ENCODE measurements around the gene XCL2.
A peak's percentile ranks its signal among the peaks of the same experiment; 100 is the strongest.

The XCL2 gene

DNA sequence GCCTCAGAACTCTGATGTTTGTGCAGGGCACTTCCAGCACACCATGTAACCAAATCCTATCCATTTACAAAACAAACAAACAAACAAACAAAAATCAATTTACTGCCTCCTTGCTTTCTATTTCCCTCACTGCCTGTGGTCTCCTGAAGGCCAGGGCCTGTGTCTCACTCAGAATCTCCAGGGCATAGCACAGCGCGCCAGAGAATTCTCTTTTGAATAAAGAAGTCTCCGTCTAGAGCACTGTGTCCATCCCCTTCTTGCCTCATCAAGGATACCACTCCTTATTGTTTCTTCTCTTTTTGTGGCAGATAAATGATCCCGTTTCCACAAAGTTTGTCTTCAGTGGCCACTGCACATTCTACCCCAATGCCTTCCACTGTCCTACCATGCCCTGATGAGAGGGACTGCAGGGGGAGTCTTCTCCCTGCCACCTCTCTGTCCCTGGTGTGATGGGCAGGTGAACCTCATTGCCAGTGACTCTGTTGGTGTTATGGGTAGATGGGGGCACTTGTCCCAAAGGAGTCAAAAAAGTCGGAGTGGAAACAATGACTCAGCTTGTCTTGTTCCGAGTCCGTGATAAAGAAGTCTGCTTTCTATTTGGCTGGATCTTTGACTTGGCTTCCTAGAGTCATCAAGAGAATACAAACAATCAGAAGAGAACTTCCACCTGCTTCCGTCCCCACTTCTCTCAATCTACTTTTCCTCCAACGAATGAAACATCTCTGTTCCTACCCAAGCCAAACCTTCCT is 30.0 kb downstream of the XCL2 start:
- DNase-seq (ENCODE audit: low spot score) = no peak

DNA sequence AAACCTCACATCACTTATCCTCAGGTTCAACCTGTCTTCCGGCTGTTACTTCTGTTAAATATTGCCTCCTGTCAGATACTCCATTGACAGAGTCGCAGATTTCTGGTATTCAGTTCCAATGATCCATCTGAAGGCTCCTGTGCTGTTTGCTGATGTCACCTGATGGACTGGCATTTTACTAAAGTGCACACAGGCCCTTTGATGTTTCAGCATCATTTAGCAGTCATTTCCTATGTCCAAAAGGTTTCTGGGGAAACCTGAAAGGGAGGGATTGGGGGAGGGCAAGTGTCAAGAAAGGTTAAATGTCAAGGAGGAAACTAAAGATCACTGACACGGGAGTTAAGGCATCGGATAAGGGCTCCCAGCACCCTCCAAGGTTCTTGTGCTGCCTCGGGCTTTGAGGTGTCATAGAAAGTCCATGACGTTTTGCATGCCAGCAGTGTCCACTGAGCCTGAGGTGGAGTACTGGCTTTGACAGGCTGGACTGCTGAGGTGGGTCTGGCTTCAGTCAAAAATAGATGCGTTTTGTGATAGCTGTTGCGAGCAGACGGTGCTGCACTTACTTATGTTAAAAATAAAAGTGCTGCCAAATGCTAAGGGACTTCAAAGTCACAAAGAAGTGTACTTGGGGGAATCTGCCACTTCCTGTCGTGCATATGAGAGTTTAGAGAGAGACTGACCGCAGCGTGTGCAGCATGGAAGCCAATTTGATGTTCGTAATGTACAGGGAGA is 30.8 kb downstream of the XCL2 start:
- DNase-seq (ENCODE audit: low spot score) = no peak

DNA sequence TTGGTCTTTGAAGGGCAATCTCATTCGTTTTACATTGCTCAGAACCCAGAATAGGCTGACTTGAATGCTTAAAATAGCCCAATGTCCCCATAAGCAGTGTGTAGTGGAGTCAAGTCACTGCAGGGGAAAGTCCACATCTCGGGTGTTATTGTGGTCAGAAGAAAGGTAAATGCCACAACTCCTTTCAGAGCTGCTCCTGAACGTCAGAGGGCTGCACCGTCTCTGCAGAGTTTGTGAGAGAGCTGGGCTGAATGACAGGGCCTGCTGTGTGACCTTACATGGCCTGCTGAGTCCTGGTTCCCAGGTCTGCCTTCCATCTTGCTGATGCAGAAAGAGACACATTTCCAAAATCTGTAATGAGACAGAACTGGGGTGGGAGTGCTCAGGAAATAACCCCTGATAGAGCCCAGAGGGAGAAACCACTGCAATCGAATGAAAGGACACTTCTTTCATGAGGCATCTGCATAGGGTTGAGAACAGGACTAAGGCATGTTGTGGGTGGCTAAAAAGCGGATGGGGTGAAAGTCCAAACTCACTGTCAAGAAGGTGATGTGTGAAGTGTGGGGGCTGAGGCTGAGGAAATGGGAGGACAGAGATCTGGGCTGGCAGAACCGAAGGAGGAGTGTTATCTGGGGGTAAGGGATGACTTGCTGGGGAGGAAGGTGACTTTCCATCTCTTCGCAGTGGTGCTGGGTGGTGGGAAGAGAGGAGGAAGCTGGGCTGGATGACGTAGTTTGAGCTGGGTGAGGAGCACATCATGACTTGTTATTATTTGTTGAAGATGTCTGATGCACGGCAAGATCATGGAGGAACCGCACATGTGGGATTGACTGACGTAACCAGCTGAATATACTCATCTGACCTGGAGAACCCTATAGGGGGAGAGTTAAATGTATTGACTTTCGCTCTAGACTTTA is 33.7 kb downstream of the XCL2 start:
- no peak for DNase-seq (ENCODE audit: low spot score)

DNA sequence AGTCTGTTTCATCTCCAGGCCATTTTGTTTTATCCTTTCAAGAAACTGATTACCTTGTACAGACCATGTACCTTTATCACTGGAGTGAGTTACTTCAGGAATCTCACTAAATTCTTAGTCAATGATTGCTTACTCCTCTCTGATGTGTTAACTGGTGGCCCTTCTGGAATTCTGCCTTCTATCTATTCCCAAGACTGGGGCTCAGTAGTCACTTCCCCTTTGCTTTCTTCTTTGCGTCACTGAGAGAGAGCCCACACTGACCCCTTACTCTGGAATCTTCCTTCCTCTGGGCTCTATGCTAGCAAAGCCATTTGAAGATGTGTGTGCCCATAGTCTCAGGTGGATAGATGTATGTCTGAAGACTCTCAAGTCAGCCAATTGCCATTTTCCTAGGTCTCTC is 34.6 kb downstream of the XCL2 start:
- no peak for DNase-seq (ENCODE audit: low spot score)

- DNase-seq (ENCODE audit: low spot score) = no peak
These were observed 36.0 kb downstream of the XCL2 start for GRCh38 chr1:168507828-168508227.

GRCh38 chr1:168507231-168507630 is 36.6 kb downstream of the XCL2 start:
- DNase-seq (ENCODE audit: low spot score) = no peak

- DNase-seq (ENCODE audit: low spot score) = peak; percentile 52
These were observed 37.5 kb downstream of the XCL2 start for GRCh38 chr1:168506204-168506819.

DNA sequence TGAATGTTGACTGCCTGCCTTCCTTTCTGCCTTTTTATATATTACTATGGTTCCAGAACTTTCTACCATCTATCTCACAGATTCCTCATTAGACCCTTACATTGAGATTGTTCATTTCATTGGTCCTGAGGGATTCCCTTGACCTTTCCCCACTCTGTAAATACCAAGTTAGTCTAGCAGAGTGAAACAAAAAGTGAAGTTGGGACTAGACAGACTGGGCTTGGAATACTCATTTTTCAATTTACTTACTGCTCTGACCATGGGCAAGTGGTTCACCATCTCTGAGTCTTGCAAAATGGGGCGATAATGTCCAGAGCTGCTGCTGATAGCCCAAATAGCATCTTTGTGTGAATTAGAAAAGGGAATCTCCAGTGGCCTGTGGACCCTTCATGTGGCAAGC is 38.8 kb downstream of the XCL2 start:
- DNase-seq (ENCODE audit: low spot score) = no peak

DNA sequence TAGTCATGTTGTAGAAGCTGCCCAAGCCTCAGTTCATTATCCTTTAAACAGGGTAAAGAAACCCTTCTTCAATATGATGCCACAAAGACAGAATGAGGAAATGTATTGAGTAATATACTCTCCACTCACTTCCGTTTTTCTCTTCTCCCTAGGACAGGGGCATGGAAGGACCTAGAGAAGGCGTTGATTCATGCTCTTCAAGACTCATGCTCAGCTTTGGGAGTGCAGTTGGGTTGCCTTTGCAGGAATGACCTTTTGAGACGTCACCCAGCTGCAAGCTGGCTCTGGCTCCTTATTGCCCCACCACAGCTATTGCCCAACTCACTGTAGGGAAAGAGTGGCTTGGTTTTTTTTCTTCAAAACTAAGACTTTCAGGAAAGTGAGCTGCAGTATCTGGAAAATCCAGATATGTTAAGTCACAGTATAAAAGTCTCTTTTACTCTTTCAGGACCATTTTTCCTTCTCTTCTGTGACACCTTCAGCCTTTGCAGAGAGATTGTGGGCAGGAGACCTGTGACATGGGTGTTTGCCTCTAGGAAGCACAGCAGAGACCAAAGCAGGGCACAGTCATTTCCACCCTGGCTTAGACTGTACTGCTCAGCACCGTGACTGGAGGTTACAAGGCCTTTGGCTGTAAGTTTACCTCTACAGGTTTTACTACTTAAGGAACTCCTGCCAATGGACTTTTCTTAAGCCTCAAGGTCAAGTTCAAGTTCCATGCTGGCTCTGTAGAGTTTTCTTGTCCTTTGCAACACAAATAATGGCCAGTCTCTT is 39.5 kb downstream of the XCL2 start:
- DNase-seq (ENCODE audit: low spot score) = peak; percentile 35

DNA sequence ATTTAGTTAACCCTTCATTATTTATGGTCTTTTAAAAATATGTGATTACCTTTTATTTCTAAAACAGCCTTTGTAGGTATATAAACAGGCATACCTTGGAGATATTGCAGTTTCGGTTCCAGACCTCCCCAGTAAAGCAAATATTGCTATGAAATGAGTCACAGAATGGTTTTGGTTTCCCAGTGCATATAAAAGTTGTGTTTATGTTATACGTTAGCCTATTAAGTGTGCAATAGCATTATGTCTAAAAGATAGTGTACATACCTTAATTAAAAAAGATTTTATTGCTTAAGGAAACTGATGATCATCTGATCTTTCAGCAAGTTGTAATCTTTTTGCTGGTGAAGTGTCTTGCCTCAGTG is 44.1 kb downstream of the XCL2 start:
- DNase-seq (ENCODE audit: low spot score) = no peak

DNA sequence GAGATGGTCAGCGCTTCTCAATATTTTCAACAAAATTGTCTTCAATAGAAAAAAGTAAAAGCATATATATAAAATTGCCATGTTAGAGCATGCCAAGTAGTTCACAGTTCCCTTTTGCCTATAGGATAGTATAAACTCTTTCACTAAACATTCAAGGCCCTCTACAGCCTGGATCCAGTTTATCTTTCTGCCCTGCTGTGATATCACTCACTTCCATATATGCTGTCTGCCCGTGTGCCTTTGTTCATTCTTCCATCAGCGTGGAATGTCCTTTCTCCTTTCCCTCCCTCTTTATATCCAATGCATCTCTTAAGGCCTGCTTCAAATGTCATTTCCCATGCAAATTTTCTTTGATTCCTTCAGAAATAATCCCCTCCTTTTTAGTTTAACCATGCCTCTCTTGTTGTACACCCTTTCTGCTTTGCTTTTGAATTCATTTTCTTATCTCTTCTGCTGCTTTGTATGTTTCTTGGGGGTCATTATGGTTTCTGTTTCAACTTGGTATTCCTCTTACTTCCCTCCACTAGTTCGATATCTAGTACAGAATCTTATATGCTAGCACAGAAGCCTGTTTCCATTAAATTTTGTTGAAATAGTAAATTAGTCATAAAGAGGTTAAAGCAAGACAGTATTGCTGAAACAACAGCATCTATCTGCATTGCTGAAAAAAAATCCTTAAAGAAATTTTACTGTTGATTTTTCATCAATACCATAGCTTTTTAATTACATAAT is 44.7 kb downstream of the XCL2 start:
- DNase-seq (ENCODE audit: low spot score) = no peak

- DNase-seq (ENCODE audit: low spot score) = no peak
These were observed 45.6 kb downstream of the XCL2 start for GRCh38 chr1:168498159-168498631.

DNA sequence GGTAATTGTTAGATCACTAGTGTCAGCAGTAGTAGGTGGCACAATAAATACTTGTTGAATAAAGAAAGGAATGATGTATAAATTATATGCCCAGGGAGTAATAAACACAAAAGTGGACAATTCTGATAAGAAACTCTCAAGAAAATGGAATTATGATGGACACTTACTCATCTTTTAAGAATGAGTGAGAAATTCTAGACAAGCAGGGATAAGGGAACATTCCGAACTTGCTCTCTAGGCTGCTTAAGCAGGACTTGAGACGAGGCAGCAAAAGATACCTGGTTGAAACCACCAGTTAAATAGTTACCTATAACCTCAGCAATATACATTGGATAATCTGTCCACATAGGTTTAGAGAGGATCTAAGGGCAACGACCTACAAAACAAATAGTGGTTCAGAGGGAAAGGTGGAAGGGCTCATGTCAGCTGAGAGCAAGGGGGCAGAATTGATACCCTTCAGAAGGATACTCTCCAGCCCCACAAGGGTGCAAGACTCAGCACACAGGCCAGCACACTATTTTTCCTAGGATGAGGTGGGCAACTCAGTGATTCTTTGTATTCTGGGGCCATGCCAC is 46.3 kb downstream of the XCL2 start:
- no peak for DNase-seq (ENCODE audit: low spot score)

DNA sequence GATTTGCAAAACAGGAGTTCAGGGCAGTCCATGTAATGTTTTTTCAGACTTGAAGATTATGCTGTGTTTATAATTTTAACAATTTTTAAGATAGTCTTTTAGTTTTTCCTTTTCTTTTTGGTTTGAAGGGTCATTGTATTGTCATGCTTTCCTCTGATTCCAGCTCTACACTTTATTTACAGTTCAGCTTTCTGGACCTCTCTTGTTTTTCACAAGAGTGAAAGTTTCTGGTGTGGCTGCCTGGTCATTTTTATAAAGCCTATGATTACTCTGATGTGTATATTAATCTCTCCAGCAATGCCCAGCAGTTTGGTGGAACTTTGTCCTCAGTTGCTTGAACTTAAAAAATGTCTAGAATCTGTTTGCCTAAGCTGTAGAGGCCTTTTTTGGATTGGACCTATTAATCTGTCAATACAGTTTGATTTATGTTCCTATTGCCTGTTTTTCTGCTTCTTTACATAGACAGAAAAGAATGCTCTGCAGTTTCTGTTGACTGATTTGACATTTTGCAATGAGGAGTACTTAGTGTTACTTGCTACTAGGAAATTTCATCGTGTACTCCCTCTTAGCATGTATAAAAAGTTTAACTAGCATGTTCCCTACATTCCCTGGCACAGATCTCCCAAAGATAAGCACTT is 52.2 kb downstream of the XCL2 start:
- no peak for DNase-seq (ENCODE audit: low spot score)
